ENCODE results near the gene UBQLNL.

UBQLNL gene

GRCh38 chr11:5505363-5506048 is 11.0 kb downstream of the UBQLNL start (continued):
- no peak for TF ChIP-seq ZBTB48 (tag by site-specific recombination; IDR thresholded peaks at IDR 0.05)
- TF ChIP-seq ZNF37A (tag by site-specific recombination; IDR thresholded peaks at IDR 0.05), result no peak
- no peak for TF ChIP-seq IKZF3 (tag by site-specific recombination; IDR thresholded peaks at IDR 0.05)
- TF ChIP-seq BCL6B (tag by site-specific recombination; IDR thresholded peaks at IDR 0.05), result no peak

GRCh38 chr11:5504403-5504921 is 12.0 kb downstream of the UBQLNL start:
- ChIA-PET POLR2A (no interaction called here), CTCF (interaction anchor here (0.5 to 1.9 kb wide), 3 partner anchors 10 to 29 kb away, joined by 3 to 4 read pairs (median 3); no protein-coding TSS in a partner anchor)
- H3K9me3 ChIP-seq (ENCODE audit: control insufficient read depth, insufficient read depth, low read depth, low read length), result no peaks in the 10 kb centered on the region
- no peaks in the 10 kb centered on the region for H3K4me1 ChIP-seq (ENCODE audit: control insufficient read depth, insufficient read depth, low read length)
- TF ChIP-seq HIC1 (tag by site-specific recombination; IDR thresholded peaks at IDR 0.05) (no peak), GLIS1 (tag by site-specific recombination; IDR thresholded peaks at IDR 0.05) (no peak), ZNF175 (tag by site-specific recombination; IDR thresholded peaks at IDR 0.05) (no peak), ZNF146 (tag by site-specific recombination; IDR thresholded peaks at IDR 0.05) (no peak), ZNF558 (tag by site-specific recombination; IDR thresholded peaks at IDR 0.05) (no peak), EGR2 (tag by site-specific recombination; IDR thresholded peaks at IDR 0.05; ENCODE audit: low read depth) (no peak), MZF1 (tag by site-specific recombination; IDR thresholded peaks at IDR 0.05; ENCODE audit: borderline replicate concordance) (no peak), ZNF544 (tag by site-specific recombination; IDR thresholded peaks at IDR 0.05) (no peak), ZNF239 (tag by site-specific recombination; IDR thresholded peaks at IDR 0.05) (no peak), OVOL3 (tag by site-specific recombination; IDR thresholded peaks at IDR 0.05) (no peak), ZNF521 (tag by site-specific recombination; IDR thresholded peaks at IDR 0.05) (no peak), ELK4 (IDR thresholded peaks at IDR 0.05; ENCODE audit: borderline replicate concordance, low read depth, low read length) (no peak), ZNF202 (tag by site-specific recombination; IDR thresholded peaks at IDR 0.05; ENCODE audit: borderline replicate concordance) (no peak), ZNF155 (tag by site-specific recombination; IDR thresholded peaks at IDR 0.05) (no peak)
- H3K36me3 ChIP-seq (ENCODE audit: control insufficient read depth in 2 of 2, insufficient read depth in 1 of 2, low read length in 2 of 2), result no peaks in the 10 kb centered on the region
- H3K4me3 ChIP-seq (ENCODE audit: low read depth, low read length), result no peak overlapping the region
- no peak overlapping the region for H3K27ac ChIP-seq (ENCODE audit: extremely low read depth, low read depth, low read length)

- CTCF ChIA-PET, result interaction anchor here (0.6 kb wide), 1 partner anchor 1521 kb away, joined by 3 read pairs; no protein-coding TSS in a partner anchor
- POLR2A ChIA-PET, result no interaction called here
- no peak overlapping the region for H3K4me3 ChIP-seq (ENCODE audit: low read depth, low read length)
- no peaks in the 10 kb centered on the region for H3K4me1 ChIP-seq (ENCODE audit: control insufficient read depth, insufficient read depth, low read length)
- H3K36me3 ChIP-seq (ENCODE audit: control insufficient read depth in 2 of 2, insufficient read depth in 1 of 2, low read length in 2 of 2), result no peaks in the 10 kb centered on the region
- H3K27ac ChIP-seq (ENCODE audit: extremely low read depth, low read depth, low read length), result no peak overlapping the region
- no peaks in the 10 kb centered on the region for H3K9me3 ChIP-seq (ENCODE audit: control insufficient read depth, insufficient read depth, low read depth, low read length)
- TF ChIP-seq ZNF544 (tag by site-specific recombination; IDR thresholded peaks at IDR 0.05) (no peak), ZNF140 (tag by site-specific recombination; IDR thresholded peaks at IDR 0.05) (no peak), ZNF555 (tag by site-specific recombination; conservative IDR thresholded peaks at IDR 0.05) (no peak), MYNN (tag by site-specific recombination; IDR thresholded peaks at IDR 0.05; ENCODE audit: borderline replicate concordance) (no peak), ZNF366 (tag by site-specific recombination; conservative IDR thresholded peaks at IDR 0.05) (no peak), HOXA7 (CRISPR knock-in tag; IDR thresholded peaks at IDR 0.05; ENCODE audit: borderline replicate concordance) (no peak), ZIC2 (tag by site-specific recombination; IDR thresholded peaks at IDR 0.05) (no peak)
Measured at GRCh38 chr11:5500393-5500801, 16.1 kb downstream of the UBQLNL start.

Measured in HEK293 (cell line).